Right ventricle myocardium inferior (tissue), 1 donor: ENCODE results near the gene CNEP1R1. TPM values are rescaled to one million over a fixed set of nuclear protein-coding genes. Genes with fewer than 3 reads are reported as not detected.

Experiments
- ATAC-seq: fragments of 200-7000 bp; cut with Tn5 transposase; one replicate; pipeline ENCODE4 v1.9.1; 2020; ENCODE audit warnings: mild to moderate bottlenecking, moderate library complexity
- DNase-seq: peaks from one replicate; pipeline ENCODE4 v3.0.0; 2021; ENCODE audit errors: missing footprints
- intact Hi-C: fragments of 100-400 bp; cut with DNase I; formaldehyde crosslinking; loops from one replicate; pipeline ENCODE4 v1.11.0; 2022
- long read RNA-seq: library from polyadenylated mRNA; unstranded; transcript quantifications from one replicate; pipeline ENCODE4 v2.0.0, GENCODE V29; 2021
- total RNA-seq: library from RNA; stranded (reverse); fragmentation: NEBNext Ultra II Directional; extraction: Animal tissue kit (Norgen Biotek cat#: 25700); gene quantifications from one replicate; pipeline ENCODE4 v1.2.1, GENCODE V29; 2021
- donor health status: DM: no; HTN: yes; CAD: no; lungs with severe emphysema.

The CNEP1R1 gene, protein sequence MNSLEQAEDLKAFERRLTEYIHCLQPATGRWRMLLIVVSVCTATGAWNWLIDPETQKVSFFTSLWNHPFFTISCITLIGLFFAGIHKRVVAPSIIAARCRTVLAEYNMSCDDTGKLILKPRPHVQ
- total RNA-seq, result 18.5 TPM
- long read RNA-seq, partial matches to known transcripts, result 1 of 12 reads
- long read RNA-seq, other reads (novel, unspliced or antisense), result 2 of 12 reads

DNA sequence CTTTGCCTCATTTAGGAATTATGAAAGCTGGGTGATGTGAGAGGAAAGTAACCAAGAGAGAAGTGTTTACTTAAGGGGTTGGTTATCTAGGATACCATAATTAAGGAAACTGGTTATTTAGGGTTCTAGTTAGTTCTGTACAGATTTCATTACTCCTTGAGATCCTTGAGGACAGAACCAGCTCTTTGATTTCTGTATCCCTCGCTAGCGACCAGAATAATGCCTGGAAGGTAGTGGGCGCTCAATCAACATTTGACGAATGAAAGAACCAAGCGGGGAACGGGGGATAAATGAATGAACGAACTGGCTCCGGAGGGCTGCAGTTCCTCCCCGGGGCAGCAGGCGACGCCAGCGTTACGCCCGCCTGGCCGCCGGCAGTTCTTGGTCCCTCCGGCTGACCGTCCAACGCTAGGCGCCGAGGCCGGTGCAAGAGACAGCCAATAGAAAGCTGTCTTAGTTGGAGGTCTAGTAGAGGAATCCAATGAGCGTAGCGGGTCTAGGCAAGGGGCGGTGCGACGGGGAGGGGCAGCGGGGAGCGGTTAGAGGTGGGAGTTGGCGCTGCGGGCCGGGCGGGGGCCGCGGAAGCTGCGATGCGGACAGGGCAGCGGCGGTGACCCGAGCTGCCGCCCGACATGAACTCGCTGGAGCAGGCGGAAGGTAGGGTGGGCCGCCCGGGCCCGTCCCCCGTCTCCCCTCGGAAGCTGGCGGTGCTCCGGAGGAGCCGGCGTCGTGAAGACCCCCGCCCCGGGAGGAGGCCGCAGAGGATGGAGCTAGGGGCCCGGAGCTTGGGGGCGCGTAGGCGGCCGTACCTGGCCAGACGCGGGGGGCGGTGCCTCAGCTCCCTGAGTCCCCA is at the start of gene CNEP1R1:
Gene CNEP1R1, plus strand, starts transcription at position 542 of the 853 bp plus-strand sequence. Its CDS starts 91 bp downstream, at position 633.
- DNase-seq (peak; percentile 96), ATAC-seq (peak; percentile 100)
- intact Hi-C loops, result loop anchor here (1.0 to 10.0 kb wide), 4 partner anchors 40 to 780 kb away; partner anchors contain the start of gene HEATR3

DNA sequence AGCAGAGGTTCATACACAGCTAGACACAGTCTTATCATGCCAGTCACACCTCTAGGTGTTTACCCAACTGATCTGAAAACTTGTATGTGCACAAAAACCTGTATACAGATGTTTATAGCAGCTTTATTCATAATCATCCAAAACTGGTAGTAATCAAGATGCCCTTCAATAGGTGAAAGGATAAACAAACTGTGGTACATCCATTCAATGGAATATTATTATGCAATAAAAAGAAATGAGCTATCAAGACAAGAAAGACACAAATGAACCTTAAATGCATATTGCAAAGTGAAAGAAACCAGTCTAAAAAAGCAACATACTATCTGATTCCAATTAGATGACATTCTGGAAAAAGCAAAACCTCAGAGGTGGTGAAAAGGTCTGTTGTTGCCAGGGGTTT is 47.6 kb upstream of the CNEP1R1 start:
- intact Hi-C loops, result no loop called here
- no peak for DNase-seq
- no peak for ATAC-seq

DNA sequence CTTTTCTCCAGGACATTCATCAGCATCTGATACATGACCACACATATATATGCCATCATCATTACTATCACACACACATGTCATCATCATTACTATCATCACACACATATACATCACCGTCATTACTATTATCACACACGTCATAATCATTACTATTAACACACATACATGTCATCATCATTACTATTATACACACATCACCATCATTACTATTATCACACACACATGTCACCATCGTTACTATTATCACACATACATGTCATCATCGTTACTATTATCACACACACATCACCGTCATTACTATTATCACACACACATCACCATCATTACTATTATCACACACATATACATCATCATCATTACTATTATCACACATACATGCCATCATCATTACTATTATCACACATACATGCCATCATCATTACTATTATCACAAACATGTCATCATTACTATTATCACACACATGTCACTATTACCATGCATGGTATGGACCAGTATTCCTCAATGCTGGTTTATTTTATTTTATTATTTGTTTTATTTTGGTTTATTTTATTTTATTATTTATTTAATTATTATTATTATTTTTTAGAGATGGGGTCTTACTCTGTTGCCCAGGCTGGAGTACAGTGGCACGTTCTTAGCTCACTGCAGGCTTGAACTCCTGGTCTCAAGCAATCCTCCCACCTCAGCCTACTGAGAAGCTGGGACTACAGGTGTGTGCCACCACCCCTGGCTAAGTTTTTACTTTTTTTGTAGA is 46.3 kb upstream of the CNEP1R1 start:
- intact Hi-C loops, result no loop called here
- DNase-seq, result no peak
- ATAC-seq, result no peak

DNA sequence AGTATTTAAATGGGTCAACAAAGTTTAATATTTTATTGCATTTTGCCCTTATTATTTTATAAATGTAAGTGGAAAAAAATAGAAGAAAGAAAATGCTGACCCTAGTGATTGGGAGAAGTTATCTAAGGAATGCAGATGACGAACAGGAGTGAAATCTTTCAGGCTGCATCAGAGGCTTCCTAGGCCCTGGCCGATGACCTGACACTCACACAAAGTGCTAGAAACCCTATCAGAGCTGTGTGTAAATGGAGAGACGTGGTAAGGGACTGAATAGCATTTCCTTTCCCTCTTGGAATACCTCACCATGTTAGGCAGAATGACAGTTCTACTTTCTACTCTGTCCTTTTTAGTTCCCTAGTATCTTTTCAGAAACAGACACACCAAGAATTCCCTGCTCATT is 44.9 kb upstream of the CNEP1R1 start:
- intact Hi-C loops, result no loop called here
- ATAC-seq (no peak), DNase-seq (no peak)

DNA sequence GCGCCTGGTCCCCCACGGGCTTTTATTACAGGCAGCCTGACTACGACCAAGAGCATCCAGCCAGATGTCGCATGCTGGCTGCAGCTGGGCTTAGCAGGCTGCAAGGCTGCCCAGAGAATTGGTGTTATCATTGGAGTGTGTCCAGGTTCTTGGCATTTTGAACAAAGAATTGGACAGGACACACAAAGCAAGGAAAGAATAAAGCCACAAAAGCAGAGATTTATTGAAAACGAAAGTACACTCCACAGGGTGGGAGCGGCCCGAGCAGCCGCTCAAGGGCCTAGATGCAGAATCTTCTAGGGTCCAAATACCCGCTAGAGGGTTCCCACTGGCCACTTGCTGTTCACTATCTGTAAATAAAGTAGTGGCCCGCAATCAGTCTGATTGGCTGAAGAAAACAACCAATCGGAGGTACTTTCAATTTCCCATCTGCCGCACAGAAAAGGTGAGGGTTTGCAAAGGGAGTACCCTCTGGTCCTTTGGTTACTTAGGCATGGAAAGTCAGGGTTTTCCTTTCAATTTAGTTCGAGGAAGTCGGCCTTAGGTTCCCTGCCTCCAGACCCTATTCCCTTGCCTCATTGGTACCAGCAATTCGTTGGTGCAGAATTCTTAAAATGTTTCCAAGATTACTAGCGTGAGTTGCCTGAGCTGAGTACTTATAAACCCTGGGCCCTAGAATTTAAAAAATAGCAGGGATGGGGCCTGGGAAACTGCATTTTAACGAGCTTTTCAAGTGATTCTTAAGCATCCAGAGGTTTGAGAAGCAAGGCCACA is 38.5 kb upstream of the CNEP1R1 start:
- ATAC-seq, result no peak
- intact Hi-C loops, result no loop called here
- DNase-seq, result peak; percentile 43

DNA sequence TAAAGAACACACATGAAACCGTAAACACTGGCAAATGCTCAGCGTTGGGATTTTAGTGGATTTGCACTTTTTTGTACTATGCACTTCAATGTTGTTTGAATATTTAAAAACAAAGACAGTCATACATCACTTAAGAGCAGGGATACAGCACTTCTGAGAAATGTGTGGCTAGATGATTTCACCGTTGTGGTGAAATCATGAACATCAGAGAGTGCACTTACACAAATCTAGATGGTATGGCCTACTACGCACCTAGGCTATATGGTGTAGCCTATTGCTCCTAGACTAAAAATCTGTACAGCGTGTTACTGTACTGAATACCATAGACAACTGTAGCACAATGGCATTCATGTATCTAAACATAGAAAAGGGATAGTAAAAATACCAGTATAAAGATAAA is 37.6 kb upstream of the CNEP1R1 start:
- ATAC-seq, result no peak
- intact Hi-C loops, result no loop called here
- no peak for DNase-seq

DNA sequence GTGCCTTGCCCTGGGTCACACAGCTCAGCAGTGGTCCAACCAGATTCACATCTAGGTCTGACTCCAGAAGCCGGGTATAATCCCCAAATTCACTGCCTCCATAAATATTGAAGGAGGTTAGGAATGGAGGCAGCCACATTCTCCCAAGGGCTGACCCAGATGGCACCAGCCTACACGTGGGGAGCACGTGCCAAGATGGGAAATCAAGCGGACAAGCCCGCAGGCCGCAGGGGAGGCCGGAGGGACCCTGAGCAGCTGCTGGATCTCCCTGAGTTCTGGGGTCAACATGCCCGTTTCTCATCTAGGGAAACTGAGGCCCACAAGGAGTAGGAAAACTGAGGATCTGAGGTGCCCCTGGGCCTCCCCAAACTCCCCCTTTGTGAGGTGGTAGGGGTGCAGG is 32.2 kb upstream of the CNEP1R1 start:
- ATAC-seq (no peak), DNase-seq (no peak)
- intact Hi-C loops, result no loop called here

DNA sequence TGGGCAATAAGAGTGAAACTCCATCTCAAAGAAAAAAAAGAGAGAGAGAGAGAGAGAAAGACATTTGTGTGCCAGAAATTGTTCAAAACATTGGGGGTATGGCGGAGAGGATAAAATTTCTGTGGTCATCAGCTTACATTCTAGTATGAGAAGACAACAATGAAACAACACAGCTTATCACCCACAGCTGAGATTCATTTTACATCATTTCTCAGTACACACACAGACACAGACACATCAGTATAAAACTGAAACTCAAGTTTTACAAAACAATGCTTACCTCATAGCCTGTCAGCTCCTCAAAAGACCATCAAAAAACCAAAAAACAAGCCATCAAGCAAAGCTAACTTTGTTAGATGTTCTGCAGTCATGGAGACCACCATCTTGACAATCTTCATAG is 31.4 kb upstream of the CNEP1R1 start:
- no peak for DNase-seq
- intact Hi-C loops, result no loop called here

DNA sequence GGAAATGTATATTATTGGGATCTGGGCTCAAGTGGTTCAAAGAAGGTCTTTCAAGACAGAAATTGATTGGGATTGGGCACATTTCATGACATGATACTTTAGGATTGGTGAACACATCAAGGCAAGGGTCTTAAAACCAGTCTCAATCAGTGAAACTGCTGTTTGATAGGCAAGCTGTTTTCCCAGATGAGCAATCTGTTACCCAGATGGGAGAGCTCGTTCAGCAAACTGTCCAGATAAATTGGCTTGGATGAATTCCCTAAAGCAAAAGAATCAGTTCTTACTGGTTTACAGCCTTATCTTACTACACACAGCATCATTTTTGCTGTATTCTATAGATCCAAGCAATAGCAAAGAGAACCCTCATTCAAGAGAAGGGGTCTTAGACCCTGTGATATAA is 31.0 kb upstream of the CNEP1R1 start:
- ATAC-seq, result no peak
- intact Hi-C loops, result no loop called here

More for the DNA sequence above, 31.4 kb upstream of the CNEP1R1 start:
- no peak for ATAC-seq

DNA sequence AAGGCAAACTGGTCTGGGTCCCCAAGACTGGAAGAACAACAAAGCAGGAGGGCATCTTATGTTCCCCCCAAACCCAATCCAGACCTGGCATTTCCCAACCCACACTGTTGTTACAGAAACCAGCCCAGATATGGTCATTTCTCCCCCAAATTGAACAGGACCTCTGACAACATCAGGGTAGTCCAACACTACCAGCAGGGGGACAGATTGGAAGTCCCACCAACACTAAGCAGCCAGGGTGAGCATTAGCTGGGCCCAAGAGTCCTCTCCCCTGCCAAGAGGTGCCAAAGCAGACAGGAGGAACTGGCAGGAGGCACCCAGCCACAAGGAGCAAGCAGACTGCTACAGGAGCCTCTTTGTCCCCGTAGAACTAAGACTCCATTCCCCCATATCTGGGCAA is 29.3 kb upstream of the CNEP1R1 start:
- intact Hi-C loops, result no loop called here
- no peak for DNase-seq

More for the DNA sequence above, 31.0 kb upstream of the CNEP1R1 start:
- DNase-seq, result no peak

DNA sequence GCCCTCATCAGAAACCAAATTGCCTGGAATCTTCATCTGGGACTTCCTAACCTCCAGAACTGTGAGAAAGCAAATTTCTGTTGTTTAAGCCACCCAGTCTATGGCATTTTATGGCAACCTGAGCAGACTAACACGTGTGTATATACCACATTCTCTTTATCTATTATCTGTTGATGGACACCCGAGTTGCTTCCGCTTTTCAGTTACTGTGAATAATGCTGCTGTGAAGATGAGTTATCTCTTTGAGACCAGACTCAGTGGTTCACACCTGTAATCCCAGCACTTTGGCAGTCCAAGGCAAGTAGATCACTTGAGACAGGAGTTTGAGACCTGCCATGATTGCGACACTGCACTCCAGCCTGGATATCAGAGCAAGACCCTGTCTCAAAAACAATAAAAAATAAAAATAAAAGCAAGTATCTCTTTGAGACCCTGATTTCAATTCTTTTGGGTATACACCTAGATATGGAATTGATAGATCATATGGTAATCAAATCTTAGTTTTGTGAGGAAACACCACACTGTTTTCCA is 27.2 kb upstream of the CNEP1R1 start:
- intact Hi-C loops, result no loop called here
- ATAC-seq (no peak), DNase-seq (no peak)

More for the DNA sequence above, 29.3 kb upstream of the CNEP1R1 start:
- ATAC-seq, result no peak

DNA sequence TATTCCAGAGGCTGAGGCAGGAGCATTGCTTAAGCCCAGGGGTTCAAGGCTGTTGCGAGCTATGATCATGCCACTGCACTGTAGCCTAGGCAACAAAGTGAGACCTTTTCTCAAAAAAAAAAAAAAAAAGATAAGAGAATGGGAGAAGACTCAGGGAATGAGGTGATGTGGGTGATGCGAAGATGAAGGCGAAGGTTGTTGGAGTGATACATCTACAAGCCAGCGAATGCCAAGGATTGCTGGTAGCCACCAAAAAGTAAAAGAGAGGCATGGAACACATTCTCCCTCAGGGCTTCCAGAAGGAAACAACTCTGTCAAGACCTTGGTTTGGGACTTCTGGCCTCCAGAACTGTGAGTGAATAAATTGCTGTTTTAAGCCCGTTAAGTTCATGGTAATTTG is 26.0 kb upstream of the CNEP1R1 start:
- no peak for ATAC-seq
- no peak for DNase-seq
- intact Hi-C loops, result no loop called here

DNA sequence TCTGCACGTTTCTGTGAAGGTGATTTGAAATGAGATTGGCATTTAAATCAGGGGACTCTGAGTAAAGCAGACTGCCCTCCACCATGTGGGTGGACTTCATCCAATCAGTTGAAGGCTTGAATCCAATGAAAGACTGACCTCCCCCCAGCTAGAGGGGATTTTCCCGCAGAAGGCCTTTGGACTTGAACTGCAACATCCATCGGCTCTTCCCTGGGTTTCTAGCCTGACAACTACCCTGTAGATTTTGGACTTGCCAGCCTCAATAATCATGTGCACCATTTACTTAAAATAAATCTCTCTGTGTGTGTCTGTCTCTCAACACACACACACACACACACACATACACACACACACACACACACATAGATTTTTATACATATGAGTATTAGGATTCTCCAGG is 23.9 kb upstream of the CNEP1R1 start:
- no peak for DNase-seq
- intact Hi-C loops, result no loop called here
- ATAC-seq, result no peak

DNA sequence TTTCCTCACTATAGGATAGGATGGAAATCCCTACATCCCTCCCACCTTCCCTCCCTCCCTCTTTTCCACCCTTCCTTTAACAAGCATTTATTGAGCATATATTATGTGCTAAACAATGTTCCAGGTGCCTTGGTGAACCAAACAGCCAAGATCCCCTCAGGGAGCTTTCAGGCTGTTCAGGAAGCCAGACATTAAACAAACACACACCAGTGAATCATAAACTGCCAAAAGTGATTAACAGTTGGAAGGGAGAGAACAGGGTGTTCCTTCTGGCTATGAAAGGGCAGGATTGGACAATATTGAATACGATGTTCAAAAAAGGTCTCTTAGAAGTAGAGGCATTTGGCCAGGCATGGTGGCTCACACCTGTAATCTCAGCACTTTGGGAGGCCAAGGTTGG is 22.8 kb upstream of the CNEP1R1 start:
- intact Hi-C loops, result no loop called here
- no peak for ATAC-seq
- DNase-seq, result no peak

DNA sequence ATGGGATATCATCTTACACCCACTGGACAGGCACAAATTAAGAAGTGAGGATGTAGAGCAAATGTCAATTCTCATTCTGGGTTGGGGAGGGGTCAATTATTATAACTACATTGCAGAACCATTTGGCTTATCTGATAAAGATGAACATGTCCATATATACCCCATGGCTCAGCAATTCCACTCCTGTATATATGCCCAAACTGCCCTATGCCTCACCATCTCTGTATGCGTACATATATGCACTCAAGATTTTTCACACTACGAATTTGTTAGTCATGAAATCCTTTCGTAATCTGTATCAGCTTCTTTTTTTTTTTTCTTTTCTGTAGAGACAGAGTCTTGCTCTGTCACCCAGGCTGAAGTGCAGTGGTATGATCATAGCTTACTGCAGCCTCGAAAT is 20.8 kb upstream of the CNEP1R1 start:
- no peak for ATAC-seq
- intact Hi-C loops, result no loop called here

DNA sequence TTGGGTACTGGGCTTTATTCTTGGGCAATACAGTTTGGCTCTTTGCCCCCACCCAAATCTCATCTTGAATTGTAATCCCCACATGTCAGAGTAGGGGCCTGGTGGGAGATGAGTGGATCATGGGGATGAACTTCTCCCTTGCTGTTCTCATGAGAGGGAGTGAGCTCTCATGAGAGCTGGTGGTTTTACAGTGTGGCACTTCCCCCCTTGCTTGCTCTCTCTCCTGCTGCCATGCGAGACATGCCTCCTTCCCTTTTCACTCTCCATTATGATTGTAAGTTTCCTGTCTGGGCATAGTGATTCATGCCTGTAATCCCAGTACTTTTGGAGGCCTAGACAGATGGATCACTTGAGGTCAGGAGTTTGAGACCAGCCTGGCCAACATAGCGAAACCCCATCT is 18.1 kb upstream of the CNEP1R1 start:
- no peak for DNase-seq
- intact Hi-C loops, result no loop called here
- ATAC-seq, result no peak

More for the DNA sequence above, 20.8 kb upstream of the CNEP1R1 start:
- DNase-seq, result no peak

DNA sequence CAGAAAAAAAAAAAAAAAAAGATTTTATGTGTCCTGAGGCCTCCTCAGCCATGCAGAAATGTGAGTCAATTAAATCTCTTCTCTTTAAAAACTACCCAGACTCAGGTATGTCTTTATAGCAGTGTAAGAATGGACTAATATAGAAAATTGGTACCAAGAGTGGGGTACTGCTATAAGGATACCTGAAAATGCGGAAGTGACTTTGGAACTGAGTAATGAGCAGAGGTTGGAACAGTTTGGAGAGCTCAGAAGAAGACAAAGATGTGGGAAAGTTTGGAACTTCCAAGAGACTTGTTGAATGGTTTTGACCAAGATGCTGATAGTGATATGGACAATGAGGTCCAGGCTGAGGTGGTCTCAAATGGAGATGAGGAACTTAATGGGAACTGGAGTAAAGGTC is 17.3 kb upstream of the CNEP1R1 start:
- no peak for ATAC-seq
- no peak for DNase-seq
- intact Hi-C loops, result no loop called here

DNA sequence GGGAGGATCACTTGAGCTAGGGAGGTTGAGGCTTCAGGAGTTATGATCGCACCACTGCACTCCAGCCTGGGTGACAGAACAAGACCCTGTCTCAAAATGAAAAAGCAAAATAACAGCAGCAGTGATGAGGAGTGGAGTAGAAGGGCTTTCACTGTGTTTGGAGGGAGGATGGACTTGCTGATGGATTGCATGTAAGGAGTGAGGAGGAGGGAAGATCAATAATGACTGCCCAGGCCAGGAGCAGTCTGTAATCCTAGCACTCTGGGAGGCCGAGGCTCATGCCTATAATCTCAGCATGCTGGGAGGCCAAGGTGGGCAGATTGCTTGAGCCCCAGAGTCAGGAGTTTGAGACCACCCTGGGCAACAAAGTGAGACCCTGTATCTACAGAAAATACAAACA is 14.8 kb upstream of the CNEP1R1 start:
- ATAC-seq (no peak), DNase-seq (no peak)
- intact Hi-C loops, result no loop called here

DNA sequence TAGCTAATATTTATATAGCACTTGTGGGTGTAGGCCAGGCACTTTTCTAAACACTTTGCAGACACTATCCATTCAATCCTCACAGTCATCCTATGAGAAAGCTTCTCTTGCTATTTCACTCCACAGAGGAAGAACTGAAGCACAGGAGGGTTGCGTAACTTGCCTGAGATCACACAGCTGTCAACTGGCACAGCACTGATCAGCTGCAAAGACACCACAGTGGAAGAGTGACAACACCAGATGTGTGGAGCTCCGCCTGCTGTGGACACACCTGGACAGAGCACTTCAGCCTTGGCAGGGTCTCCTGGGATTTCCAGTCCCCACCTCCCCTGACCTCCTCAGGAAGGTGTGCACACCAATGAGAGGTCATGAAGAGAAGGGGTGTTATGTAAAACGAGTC is 13.3 kb upstream of the CNEP1R1 start:
- intact Hi-C loops, result no loop called here
- DNase-seq (no peak), ATAC-seq (no peak)
